ENCODE results near the gene DHRS1. TPM values are rescaled to one million over a fixed set of nuclear protein-coding genes. Genes with fewer than 3 reads are reported as not detected.
"Not testable (repeated sequence)": the region's sequence is repeated elsewhere in the genome, so short reads cannot be mapped to it uniquely, and the experiment has no call there.

Gene DHRS1
- total RNA-seq, 2 donors from 2014 or later, result 13.3 to 17.7 TPM

DNA sequence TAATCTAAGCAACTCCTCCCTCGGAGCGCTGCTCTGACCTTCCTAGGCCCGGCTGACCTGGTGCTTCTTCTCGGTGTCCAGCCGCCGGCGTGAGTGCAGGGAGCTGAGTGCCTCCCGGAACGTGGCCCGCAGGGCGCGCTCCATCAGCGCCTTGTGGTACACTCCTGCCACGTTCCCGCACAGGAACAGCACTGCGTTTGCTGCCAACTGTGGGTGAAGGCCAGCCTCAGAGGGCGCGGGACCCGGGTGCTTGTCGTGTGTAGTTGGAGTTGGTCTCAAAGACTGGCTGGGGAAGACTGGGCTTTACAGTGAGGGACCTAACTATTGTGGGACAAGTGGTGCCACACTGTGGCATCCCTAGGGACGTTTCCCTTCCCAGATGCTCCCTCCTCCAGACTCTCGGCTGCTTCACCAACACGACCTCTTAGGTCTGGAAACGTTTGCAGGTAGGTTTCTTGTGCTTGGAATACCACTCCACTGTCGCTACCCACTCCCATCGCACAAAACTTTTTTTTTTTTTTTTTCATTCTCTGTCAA is 32.2 kb upstream of the DHRS1 start:
- Mint-ChIP-seq H3K9me3 (no peaks in the 10 kb centered on the region), H3K36me3 (peaks cover 5% of the 10 kb centered on the region in 2 donors), H3K27ac (peak overlapping the region in 1 of 2 donors; percentile 41)
- ATAC-seq (peak in 1 of 2 donors; percentile 8), DNase-seq (ENCODE audit: low spot score in 2 of 2) (no peak)

DNA sequence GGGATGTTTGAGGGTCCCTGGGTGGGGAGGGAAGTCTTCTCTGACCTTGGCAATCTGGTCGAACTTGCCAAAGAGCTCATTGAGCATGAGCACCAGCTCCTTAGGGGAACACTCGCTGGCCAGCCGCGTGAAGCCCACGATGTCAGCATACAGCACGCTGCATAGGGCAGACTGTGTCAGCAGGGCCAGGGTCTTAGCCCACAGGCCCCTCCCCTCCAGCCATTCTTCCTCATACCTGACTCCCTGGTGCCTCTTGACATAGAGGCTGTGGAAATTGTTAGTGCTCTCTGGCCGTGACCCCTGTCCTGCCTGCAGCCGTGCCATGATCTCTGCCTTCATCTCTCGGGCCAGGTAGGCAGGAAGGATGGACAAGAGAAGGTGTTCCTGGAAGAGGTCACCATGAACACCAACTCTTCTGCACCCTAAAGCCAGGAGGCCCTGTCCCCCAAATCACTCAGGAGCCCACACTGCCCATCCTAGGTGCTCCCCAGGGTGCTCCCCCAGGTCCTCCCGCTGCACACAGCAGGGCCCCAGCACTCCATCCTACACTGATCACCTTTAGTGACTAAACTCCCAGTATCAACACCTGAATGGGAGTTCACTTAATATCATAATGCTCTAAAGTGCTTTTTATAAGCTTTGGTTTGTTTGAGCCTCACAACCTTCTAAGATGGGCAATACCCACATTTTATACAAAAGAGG is 31.5 kb upstream of the DHRS1 start:
- DNase-seq (ENCODE audit: low spot score in 2 of 2) (no peak), ATAC-seq (no peak)
- Mint-ChIP-seq H3K27ac (no peak overlapping the region), H3K36me3 (peaks cover 5% of the 10 kb centered on the region in 2 donors), H3K9me3 (no peaks in the 10 kb centered on the region)

DNA sequence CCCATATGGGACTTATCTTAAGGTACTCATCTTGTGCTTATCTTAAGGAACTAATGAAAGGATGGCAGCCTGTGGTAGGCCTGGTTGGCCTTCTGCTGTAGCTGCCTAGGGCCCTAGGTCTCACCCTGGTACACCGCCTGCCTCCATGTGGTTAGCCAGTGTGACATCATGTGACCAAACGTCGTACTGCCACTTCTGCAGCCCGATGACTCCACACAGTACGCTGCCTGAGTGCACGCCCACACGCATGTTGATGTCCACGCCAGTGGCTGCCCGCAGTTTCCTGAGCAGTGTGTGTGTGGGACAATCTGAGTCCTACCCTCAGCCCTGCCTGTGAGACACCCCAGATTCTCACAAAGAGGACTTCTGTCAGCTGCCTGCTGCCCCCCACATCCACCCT is 30.2 kb upstream of the DHRS1 start:
- H3K9me3 Mint-ChIP-seq, result no peaks in the 10 kb centered on the region
- DNase-seq (ENCODE audit: low spot score in 2 of 2) (no peak), ATAC-seq (peak in 1 of 2 donors; percentile 52)
- no peak overlapping the region for H3K27ac Mint-ChIP-seq
- H3K36me3 Mint-ChIP-seq, result peaks cover 0 to 5% of the 10 kb centered on the region in 2 donors

GRCh38 chr14:24329073-24329663 is 29.6 kb upstream of the DHRS1 start:
- H3K9me3 Mint-ChIP-seq, result no peaks in the 10 kb centered on the region
- DNase-seq (ENCODE audit: low spot score in 2 of 2) (no peak), ATAC-seq (no peak)
- peaks cover 0 to 5% of the 10 kb centered on the region in 2 donors for H3K36me3 Mint-ChIP-seq
- H3K27ac Mint-ChIP-seq, result no peak overlapping the region

DNA sequence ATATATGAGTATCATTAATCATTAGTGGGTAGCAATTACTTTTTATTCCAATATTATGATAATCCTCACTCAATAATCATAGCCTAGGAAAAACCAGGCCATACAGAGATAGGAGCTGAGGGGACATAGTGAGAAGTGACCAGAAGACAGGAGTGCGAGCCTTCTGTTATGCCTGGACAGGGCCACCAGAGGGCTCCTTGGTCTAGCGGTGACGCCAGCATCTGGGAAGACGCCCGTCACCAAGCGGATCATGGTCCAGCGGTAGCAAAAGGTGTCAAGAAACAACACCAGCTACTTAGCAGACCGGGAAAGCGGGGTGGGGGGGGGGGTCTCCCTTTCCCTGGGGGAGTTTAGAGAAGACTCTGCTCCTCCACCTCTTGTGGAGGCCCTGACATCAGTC is 28.3 kb upstream of the DHRS1 start:
- not testable (repeated sequence) for H3K9me3 Mint-ChIP-seq; H3K36me3 Mint-ChIP-seq; DNase-seq (ENCODE audit: low spot score in 2 of 2); H3K27ac Mint-ChIP-seq; ATAC-seq

GRCh38 chr14:24327303-24327702 is 27.7 kb upstream of the DHRS1 start:
- ATAC-seq, result no peak
- no peak for DNase-seq (ENCODE audit: low spot score in 2 of 2)
- Mint-ChIP-seq H3K36me3 (peaks cover 0 to 2% of the 10 kb centered on the region in 2 donors), H3K27ac (peak overlapping the region in 1 of 2 donors; percentile 25), H3K9me3 (no peaks in the 10 kb centered on the region)

DNA sequence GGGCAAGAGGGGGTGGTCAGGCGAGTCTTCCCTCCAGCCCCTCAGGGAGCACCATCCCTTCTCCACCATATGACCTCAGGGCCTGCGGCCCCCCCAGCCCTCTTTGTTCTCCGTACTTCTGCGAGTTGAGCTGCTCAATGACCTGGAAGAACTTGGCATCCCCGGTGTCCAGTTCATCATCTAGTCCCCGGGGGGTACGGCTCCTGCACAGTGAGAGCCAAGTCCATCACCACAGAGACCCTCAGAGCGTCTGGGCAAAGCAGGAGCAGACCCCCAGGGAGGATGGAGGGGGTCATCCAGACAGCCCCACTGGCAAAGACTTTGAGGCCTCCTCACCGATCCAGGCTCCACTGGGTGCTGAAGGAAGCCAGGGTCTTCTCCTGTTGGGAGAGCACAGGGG is 26.4 kb upstream of the DHRS1 start:
- DNase-seq (ENCODE audit: low spot score in 2 of 2), result no peak
- ATAC-seq, result no peak
- no peaks in the 10 kb centered on the region for H3K9me3 Mint-ChIP-seq
- no peak overlapping the region for H3K27ac Mint-ChIP-seq
- no peaks in the 10 kb centered on the region for H3K36me3 Mint-ChIP-seq

DNA sequence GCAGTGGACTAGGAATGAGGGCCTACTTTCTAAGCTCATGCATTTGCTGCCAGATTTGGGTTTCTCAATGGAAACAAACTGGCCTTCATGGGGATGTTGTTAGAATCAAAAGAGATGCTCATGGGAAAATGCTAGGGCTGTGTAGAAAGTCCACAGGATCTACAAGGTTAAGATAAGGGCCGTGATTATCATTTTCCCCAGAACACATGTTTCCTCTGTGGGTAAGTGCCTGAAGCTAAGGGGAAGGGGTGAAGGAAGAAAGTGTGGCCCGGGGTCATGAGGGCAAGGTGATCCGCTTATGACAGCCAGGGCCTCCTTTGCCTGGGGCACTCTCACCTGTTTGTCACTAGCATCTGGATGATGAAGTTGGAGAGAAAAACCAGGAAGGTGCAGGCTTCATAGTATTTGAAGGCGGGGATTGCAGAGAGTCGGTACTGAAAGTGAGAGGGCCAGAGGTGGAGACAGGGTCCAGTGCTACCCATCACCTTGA is 25.5 kb upstream of the DHRS1 start:
- DNase-seq (ENCODE audit: low spot score in 2 of 2) (no peak), ATAC-seq (no peak)
- Mint-ChIP-seq H3K36me3 (no peaks in the 10 kb centered on the region), H3K27ac (peak overlapping the region in 1 of 2 donors; percentile 53), H3K9me3 (no peaks in the 10 kb centered on the region)

DNA sequence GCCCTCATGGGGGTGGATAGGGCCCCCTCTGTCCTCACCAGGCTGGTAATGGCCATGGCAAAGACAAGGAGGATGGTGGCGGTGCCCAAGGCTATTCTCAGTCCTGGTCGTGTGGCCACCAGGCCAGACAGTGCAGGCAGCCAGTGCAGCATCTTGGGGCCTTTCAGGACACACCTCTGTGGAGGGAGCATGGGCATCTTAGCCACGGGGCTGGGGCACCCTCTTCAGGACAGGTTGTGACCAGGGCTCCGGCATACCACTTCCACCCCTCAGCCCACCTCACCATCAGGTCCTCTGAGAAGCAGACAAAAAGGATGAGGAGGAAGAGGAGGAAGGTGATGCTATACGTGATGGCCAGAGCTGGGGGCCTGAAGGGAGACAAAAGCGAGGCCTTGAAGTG is 24.4 kb upstream of the DHRS1 start:
- Mint-ChIP-seq H3K36me3 (no peaks in the 10 kb centered on the region), H3K27ac (no peak overlapping the region), H3K9me3 (no peaks in the 10 kb centered on the region)
- ATAC-seq, result no peak
- DNase-seq (ENCODE audit: low spot score in 2 of 2), result no peak

- no peaks in the 10 kb centered on the region for H3K9me3 Mint-ChIP-seq
- DNase-seq (ENCODE audit: low spot score in 2 of 2) (no peak), ATAC-seq (no peak)
- no peak overlapping the region for H3K27ac Mint-ChIP-seq
- no peaks in the 10 kb centered on the region for H3K36me3 Mint-ChIP-seq
Observed at GRCh38 chr14:24323341-24323740, 23.8 kb upstream of the DHRS1 start.

- no peak for ATAC-seq
Observed at GRCh38 chr14:24322672-24323071, 23.1 kb upstream of the DHRS1 start.

GRCh38 chr14:24321212-24321975 is 21.8 kb upstream of the DHRS1 start:
- Mint-ChIP-seq H3K36me3 (peaks cover 0 to 8% of the 10 kb centered on the region in 2 donors), H3K9me3 (no peaks in the 10 kb centered on the region), H3K27ac (no peak overlapping the region)
- DNase-seq (ENCODE audit: low spot score in 2 of 2) (no peak), ATAC-seq (no peak)

More at GRCh38 chr14:24322672-24323071, 23.1 kb upstream of the DHRS1 start:
- Mint-ChIP-seq H3K36me3 (peaks cover 0 to 4% of the 10 kb centered on the region in 2 donors), H3K9me3 (no peaks in the 10 kb centered on the region), H3K27ac (no peak overlapping the region)
- DNase-seq (ENCODE audit: low spot score in 2 of 2), result no peak

GRCh38 chr14:24317141-24317928 is 17.8 kb upstream of the DHRS1 start:
- Mint-ChIP-seq H3K9me3 (no peaks in the 10 kb centered on the region), H3K27ac (peak overlapping the region; percentile 40 to 79), H3K36me3 (peaks cover 0 to 10% of the 10 kb centered on the region in 2 donors)
- DNase-seq (ENCODE audit: low spot score in 2 of 2), result no peak
- peak; percentile 16 to 58 for ATAC-seq

DNA sequence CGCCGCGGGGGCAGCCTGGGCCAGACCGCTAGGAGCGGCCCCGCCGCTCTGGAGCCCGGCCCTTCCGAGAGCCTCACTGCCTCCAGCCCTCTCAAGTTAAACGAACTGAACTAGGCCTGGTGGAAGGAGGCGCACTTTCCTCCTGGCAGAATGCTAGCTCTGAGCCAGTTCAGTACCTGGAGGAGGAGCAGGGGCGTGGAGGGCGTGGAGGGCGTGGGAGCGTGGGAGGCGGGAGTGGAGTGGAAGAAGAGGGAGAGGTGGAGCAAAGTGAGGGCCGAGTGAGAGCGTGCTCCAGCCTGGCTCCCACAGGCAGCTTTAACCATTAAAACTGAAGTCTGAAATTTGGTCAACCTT is 17.0 kb upstream of the DHRS1 start:
- DNase-seq (ENCODE audit: low spot score in 2 of 2), result no peak
- no peaks in the 10 kb centered on the region for H3K9me3 Mint-ChIP-seq
- no peak for ATAC-seq
- peaks cover 0 to 18% of the 10 kb centered on the region in 2 donors for H3K36me3 Mint-ChIP-seq
- H3K27ac Mint-ChIP-seq, result no peak overlapping the region

- H3K9me3 Mint-ChIP-seq, result no peaks in the 10 kb centered on the region
- no peak overlapping the region for H3K27ac Mint-ChIP-seq
- no peak for ATAC-seq
- peaks cover 0 to 20% of the 10 kb centered on the region in 2 donors for H3K36me3 Mint-ChIP-seq
- no peak for DNase-seq (ENCODE audit: low spot score in 2 of 2)
Observed at GRCh38 chr14:24315807-24316596, 16.4 kb upstream of the DHRS1 start.

All from activated naive CD4-positive, alpha-beta T cell treated with anti-CD3 and anti-CD28 coated beads, Interleukin-2, amount 50 U/mL, for 72 hours (primary cell).